Measurements from ENCODE around the gene DNAJB14.

- TF ChIP-seq CTCF (IDR thresholded peaks at IDR 0.05) (no peak), POLR2A (IDR thresholded peaks at IDR 0.05) (no peak), EP300 (IDR thresholded peaks at IDR 0.05) (no peak)
Measured at GRCh38 chr4:99971453-99972111, 25.2 kb upstream of the DNAJB14 start.
